DMS114 treated with DMSO at 0.1 percent for 48 hours (cell line): ENCODE results near the gene NKX2-8.
"Not testable (repeated sequence)": the region's sequence is repeated elsewhere in the genome, so short reads cannot be mapped to it uniquely, and the experiment has no call there.

Experiments used
- DNase-seq: peaks from one replicate; lab custom pipeline; 2025; ENCODE audit not compliant: unreplicated experiment; lab: John Stamatoyannopoulos, UW

Gene NKX2-8

DNA sequence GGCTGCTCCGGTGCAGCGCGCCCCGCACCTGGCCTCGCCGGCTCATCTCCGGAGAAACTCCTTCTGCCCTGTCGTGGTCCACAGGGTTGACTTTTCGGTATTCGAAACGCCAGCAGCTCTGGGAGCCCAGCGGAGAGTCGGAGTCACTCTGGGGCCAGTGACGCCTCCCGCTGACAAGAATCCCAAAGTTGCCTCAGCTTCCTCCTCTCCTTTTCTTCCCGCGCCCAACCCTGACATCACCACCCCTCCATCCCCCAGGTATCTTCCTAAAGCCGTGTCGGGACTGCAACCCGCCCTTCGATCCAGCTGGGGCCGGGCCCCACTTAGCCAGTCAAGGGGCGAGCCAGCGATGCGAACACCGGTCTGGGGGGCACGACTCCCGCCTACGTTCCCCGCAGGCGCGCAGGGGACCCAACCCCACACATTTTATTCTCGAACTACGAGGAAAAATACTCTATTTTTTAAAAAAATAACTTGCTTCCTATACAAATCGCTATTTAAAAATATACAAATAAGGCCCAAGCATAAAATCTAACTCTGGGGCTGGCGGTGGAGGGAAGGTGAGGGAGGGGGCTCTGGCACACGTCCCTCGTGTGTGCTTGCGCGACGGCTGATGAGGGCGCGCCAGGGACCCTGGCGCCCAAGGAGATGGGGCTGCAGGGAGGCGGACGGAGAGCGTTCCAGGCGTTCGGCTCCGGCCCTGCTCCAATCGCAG lies 2.1 kb downstream of the NKX2-8 start:
- DNase-seq: no peak

DNA sequence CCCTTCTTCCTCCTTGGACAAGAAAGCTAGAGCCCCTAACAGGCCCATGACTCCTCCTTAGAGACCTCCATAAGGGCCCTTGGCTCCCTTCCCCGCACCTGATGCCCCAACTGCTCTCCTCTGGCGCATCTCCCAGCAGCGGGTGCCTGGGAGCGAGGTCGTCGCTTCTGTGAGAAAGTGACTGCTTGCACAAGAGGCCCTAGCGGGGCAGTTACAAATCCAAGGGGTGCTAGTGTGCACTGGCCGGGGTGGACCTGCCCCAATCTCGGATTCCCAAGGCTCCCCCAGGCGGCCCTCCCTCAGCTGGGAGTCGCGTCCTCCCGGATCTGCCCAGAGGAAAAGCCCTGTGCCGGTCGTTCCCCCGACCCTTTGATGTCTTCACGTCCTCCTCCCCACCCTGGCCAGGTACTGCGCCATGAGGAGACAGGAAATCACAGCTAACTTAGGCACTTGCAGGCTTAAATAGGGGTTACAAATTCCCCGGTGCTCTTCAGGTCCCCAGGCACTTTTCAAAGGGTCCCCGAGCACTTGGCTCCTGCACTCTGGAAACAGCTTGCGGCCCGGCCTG lies 2.8 kb downstream of the NKX2-8 start:
- DNase-seq: no peak

DNA sequence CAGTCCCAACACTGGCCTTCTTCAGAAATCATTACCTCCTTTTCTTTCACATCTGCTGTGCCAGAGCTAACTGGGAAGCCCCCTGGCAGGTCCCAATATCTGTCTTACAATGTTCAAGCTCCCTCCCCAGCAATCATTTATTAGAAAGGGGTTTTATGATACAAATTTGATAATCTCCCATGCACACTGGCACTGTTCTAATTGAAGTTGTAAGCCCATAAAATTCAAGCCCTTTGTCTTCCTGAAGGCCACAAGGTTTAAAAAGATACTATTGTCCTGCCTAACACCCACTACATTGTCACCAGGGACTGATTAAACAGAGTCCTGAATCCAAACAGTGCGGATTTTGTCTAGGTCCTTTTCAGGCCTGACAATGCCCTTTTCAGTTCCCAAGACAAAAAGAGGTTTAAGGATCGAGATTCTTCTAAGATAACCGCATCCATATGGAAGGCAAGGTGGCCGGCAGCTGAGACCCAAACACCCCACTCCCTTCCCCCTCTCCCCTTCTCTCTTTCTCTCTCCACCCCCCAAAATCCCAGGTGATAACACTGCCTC lies 3.3 kb downstream of the NKX2-8 start:
- DNase-seq: no peak

DNA sequence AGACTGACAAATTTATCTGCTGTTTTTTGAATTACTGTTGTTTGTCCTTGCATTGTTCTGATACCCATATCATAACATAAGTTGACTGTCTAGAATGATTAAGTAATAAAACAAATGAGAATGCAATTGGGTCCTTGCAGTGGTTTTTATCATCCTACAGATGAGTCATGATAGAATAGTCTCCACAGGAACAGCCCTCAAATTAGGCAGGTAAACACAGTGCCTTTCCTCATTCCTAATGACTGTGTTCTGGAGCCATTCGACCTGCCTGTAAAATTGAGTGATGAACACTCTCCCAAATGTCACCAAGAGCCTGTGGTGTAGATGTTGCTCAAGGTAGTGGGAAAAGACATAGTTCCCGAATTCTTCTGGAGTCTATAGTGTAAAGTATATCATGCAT lies 12.3 kb downstream of the NKX2-8 start:
- no peak for DNase-seq

DNA sequence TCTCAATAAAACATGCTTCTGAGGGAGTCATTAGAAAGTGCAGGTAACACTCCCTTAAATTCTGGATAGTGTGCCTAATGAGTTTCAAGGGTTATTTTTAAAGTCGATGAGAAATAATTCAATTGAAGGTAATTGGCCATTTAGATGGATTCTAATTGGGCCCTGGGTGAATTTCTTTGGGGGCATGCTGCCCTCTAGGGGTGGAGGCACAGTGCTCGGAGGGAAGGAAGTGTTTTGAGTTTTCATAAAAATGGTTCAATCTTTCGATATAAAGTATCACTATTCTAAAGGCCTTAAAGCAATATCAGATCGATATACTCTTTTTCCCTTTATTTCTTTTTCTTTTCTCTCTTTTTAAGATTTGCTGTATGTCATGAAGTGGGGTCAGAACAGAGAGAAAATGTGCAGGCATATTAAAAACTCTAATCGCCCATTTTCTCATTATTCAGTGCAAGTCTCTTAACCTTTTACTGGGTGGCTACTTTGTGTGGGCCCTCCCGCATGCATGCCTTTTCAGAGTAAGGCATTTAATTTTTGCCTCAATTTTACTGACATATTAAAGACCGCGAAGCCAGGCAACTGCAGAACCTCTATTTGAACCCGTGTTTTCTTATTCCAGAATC lies 25.5 kb downstream of the NKX2-8 start:
- peak; percentile 12 for DNase-seq

DNA sequence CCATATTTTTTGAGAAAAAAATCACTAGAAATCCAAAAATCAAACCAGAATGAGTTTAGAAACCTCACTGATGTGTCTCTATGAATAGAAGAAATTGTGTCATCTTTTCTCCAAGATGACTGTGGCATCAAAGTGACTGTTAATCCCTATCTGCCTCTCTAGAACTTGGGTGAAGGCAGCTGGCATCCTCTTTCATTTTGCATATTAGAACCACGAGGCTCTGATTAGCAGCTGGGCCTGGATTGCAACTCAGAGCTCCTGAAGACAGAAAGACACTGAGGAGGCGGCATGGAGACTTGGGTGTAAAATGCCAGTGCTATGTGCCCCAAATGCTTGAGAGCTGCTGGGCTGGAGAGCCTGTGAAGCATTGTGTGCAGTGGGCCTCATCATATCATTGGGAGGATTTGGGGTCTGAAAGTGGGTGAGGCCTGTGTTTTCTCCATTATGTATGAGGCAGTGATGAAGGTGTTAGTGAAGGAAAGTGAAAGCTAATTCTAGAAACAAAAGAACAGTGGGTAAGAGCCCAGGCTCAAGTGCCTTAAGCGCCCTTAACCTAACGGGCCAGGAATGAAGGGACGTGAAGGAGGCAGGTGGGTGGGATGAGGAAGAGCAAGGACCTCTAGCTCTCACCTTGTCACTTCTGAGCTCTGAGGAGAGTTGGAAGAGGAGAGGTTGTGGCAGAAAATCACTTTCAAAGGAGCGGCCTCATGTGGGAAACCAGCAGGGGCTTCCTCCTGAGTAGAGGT lies 26.2 kb downstream of the NKX2-8 start:
- no peak for DNase-seq

DNA sequence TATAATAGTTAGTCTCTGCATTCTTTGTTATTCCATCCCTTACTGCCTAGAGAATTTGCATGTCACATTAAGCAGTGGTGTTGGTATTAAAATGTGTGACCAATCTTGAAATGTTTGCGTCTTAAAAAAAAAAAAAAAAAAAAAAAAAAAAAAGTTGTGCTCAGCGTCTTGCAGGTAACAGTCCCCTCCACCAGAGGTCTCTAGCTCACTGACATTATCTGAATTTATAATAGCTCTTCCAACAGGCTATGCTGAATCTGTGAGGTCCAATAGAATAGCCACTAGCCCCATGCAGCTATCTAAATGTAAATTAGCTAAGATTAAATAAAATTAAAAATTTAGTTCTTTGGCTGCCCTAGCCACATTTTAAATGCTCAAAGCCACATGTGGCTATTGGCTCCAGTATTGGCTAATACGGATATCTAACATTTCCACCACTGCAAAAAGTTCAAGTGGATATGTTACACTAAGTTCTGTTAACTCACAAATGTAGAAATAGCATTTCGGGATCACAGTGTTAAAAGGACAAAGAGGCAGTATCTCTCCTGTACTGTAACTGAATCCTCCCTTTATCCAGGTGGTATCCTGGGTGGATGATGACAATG lies 28.7 kb downstream of the NKX2-8 start:
- peak; percentile 58 for DNase-seq

DNA sequence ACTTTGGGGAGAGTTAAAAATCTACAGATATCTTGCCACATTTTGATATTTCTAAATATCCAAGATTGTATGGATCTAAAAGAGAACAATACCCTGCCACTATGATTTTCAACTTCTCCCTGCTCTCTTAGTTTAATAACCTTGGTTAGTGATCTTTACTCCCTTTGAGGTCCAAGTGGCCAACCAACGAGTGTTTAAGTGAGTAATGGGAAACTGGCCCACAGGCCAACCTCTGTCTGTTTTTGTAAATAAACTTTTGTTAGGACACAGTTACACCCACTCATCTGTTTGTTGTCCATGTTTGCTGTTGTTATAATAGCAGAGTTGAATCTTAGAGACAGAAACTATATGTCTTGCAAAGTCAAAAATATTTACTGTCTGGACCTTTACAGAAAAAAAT lies 31.5 kb downstream of the NKX2-8 start:
- no peak for DNase-seq

DNA sequence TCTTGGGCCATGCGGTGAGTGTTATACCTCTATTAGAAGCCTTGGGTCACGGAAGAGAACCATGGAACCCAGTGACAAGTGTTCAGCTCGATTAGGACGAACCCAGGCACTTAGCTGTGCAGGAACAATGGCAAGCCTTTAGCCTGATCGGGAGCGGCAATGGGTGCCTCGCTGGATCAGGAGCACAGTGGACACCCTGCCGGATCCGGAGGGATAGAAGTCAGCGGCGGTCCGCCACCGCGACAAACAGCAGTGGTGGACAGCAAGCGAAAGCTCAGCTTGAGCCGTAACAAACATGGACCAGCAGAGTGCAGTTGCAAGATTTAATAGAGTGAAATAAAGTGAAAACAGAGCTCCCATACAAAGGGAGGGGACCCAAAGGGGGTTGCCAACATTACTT lies 38.1 kb downstream of the NKX2-8 start:
- not testable (repeated sequence) for DNase-seq

DNA sequence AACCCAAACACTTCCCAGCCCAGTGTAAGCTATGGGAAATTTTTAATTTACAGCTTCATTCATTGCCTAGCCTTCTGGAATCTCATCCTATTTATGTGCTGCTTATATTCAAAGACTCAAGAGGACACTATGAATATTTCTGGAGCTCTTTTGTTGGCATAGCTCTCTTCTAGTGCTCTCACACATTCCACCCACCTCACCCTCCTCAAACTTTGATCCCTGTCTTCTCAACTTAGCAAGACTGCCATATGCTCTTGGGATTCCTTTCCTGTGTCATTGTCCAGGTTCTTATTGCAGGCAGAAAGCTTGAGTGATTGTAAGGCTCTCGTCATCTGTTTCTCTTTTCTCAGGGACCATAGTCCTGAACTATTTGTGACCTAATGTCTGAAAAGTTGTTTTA lies 44.4 kb downstream of the NKX2-8 start:
- no peak for DNase-seq
